ENCODE results near the gene WDR45B. TPM values are rescaled to one million over a fixed set of nuclear protein-coding genes. Genes with fewer than 3 reads are reported as not detected.
A peak's percentile ranks its signal among the peaks of the same experiment; 100 is the strongest.

The WDR45B gene
- total and polyA plus RNA-seq, 2 donors (not counting 1 experiment from before 2014, with no cell fraction given): 54.3 to 72.7 TPM

DNA sequence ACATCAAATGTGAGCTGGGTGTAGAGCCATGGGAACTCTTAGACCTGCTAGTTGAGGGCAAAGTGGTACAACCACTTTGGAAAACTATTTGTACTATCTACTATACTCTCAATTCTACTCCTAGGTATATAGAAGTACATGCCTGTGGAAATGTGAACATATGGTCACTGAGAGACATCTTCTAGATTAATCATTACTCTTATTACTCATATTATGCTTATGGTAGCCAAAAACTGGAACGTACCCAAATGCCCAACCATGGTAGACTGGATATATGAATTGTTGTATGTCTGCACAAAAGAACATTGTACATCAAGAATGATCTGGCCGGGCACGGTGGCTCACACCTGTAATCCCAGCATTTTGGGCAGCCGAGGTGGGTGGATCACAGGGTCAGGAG is 2.7 kb downstream of the WDR45B start:
- Mint-ChIP-seq H3K27ac (no peak overlapping the region), H3K4me1 (peaks cover 24% of the 10 kb centered on the region)

DNA sequence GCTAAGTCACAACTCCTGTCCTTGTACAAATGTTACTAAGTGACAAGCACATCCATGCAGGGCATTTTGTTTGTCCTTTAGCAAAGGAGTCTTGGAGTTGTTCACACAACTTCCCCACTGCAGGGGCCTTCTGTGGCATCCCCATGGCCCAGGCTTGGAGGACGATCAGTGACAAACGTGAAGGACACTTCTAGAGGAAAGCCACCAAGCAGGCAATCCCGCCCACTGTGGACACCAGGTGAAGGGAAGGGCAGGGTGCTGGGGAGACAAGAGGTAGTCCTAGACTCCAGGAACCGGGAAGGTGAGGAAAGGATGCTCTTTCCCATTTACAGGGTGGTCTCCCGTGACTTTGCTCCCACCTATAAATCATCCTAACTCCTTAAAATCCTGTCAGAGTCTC is 4.1 kb downstream of the WDR45B start:
- H3K9ac ChIP-seq (ENCODE audit: low read length): no peak overlapping the region
- ATAC-seq (ENCODE audit: low read depth) (no peak), DNase-seq (no peak)
- peaks cover 31% of the 10 kb centered on the region for H3K4me1 Mint-ChIP-seq
- H3K79me2 ChIP-seq (ENCODE audit: control insufficient read depth, insufficient read depth, low read length): peaks cover 83% of the 10 kb centered on the region
- no peak overlapping the region for H3K4me2 ChIP-seq (replicated peaks; ENCODE audit: low read depth, low read length, poor library complexity, severe bottlenecking)
- intact Hi-C loops (cut with micrococcal nuclease): no loop called here
- no peaks in the 10 kb centered on the region for H3K9me3 ChIP-seq (ENCODE audit: control extremely low read depth in 1 of 3, control insufficient read depth in 2 of 3, insufficient read depth in 1 of 3, low read length in 2 of 3)
- H3K4me3 ChIP-seq (ENCODE audit: control extremely low read depth in 1 of 5, extremely low read depth in 1 of 5, insufficient read depth in 1 of 5, low read depth in 2 of 5, low read length in 4 of 5): no peak overlapping the region
- peaks cover 91% of the 10 kb centered on the region for H4K20me1 ChIP-seq (ENCODE audit: control insufficient read depth, insufficient read depth, low read length, poor library complexity, severe bottlenecking)
- TF ChIP-seq, protein P1, sequence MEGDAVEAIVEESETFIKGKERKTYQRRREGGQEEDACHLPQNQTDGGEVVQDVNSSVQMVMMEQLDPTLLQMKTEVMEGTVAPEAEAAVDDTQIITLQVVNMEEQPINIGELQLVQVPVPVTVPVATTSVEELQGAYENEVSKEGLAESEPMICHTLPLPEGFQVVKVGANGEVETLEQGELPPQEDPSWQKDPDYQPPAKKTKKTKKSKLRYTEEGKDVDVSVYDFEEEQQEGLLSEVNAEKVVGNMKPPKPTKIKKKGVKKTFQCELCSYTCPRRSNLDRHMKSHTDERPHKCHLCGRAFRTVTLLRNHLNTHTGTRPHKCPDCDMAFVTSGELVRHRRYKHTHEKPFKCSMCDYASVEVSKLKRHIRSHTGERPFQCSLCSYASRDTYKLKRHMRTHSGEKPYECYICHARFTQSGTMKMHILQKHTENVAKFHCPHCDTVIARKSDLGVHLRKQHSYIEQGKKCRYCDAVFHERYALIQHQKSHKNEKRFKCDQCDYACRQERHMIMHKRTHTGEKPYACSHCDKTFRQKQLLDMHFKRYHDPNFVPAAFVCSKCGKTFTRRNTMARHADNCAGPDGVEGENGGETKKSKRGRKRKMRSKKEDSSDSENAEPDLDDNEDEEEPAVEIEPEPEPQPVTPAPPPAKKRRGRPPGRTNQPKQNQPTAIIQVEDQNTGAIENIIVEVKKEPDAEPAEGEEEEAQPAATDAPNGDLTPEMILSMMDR (IDR thresholded peaks at IDR 0.05): no peak
- H2AFZ ChIP-seq (ENCODE audit: insufficient read depth, low read depth, low read length, poor library complexity, severe bottlenecking): no peak overlapping the region
- no peaks in the 10 kb centered on the region for H3K9me3 Mint-ChIP-seq (ENCODE audit: insufficient read depth)
- peaks cover 3 to 45% of the 10 kb centered on the region in 2 experiments for H3K36me3 ChIP-seq (replicated peaks in 1 of 2; ENCODE audit: control extremely low read depth in 1 of 2, control insufficient read depth in 1 of 2, extremely low read depth in 1 of 2, insufficient read depth in 2 of 2, low read length in 1 of 2)
- H3K27me3 Mint-ChIP-seq: no peaks in the 10 kb centered on the region
- no peak overlapping the region for H3K4me3 Mint-ChIP-seq
- no peaks in the 10 kb centered on the region for H3K27me3 ChIP-seq (replicated peaks in 1 of 4; ENCODE audit: control extremely low read depth in 1 of 4, control insufficient read depth in 3 of 4, insufficient read depth in 4 of 4, low read length in 3 of 4)
- no peak overlapping the region for H3K27ac ChIP-seq (ENCODE audit: low read length in 2 of 2)
- 95% methylated on average over 3 of the region's 5 CpGs for WGBS (ENCODE audit: insufficient coverage)
- H3K4me1 ChIP-seq (ENCODE audit: control insufficient read depth in 2 of 2, insufficient read depth in 2 of 2, low read length in 2 of 2): peaks cover 15 to 19% of the 10 kb centered on the region in 2 donors
- CTCF ChIA-PET: no interaction called here
- no peak overlapping the region for H3K27ac Mint-ChIP-seq
- POLR2A ChIA-PET: no interaction called here

More for the DNA sequence above, 2.7 kb downstream of the WDR45B start:
- 95% methylated on average over 3 of the region's 4 CpGs for WGBS (ENCODE audit: insufficient coverage)
- H3K9me3 Mint-ChIP-seq (ENCODE audit: insufficient read depth): no peaks in the 10 kb centered on the region
- Histone ChIP-seq H3K27me3 (replicated peaks in 1 of 4; ENCODE audit: control extremely low read depth in 1 of 4, control insufficient read depth in 3 of 4, insufficient read depth in 4 of 4, low read length in 3 of 4) (no peaks in the 10 kb centered on the region), H3K27ac (ENCODE audit: low read length in 2 of 2) (no peak overlapping the region), H3K36me3 (replicated peaks in 1 of 2; ENCODE audit: control extremely low read depth in 1 of 2, control insufficient read depth in 1 of 2, extremely low read depth in 1 of 2, insufficient read depth in 2 of 2, low read length in 1 of 2) (peaks cover 3 to 33% of the 10 kb centered on the region in 2 experiments), H3K79me2 (ENCODE audit: control insufficient read depth, insufficient read depth, low read length) (peaks cover 70% of the 10 kb centered on the region), H3K9ac (ENCODE audit: low read length) (no peak overlapping the region), H4K20me1 (ENCODE audit: control insufficient read depth, insufficient read depth, low read length, poor library complexity, severe bottlenecking) (peaks cover 78% of the 10 kb centered on the region), H3K9me3 (ENCODE audit: control extremely low read depth in 1 of 3, control insufficient read depth in 2 of 3, insufficient read depth in 1 of 3, low read length in 2 of 3) (no peaks in the 10 kb centered on the region), H3K4me1 (ENCODE audit: control insufficient read depth in 2 of 2, insufficient read depth in 2 of 2, low read length in 2 of 2) (peaks cover 15 to 20% of the 10 kb centered on the region in 2 donors), H3K4me2 (replicated peaks; ENCODE audit: low read depth, low read length, poor library complexity, severe bottlenecking) (no peak overlapping the region), H2AFZ (ENCODE audit: insufficient read depth, low read depth, low read length, poor library complexity, severe bottlenecking) (no peak overlapping the region), H3K4me3 (ENCODE audit: control extremely low read depth in 1 of 5, extremely low read depth in 1 of 5, insufficient read depth in 1 of 5, low read depth in 2 of 5, low read length in 4 of 5) (no peak overlapping the region)
- TF ChIP-seq, protein P1 (IDR thresholded peaks at IDR 0.05): no peak
- no peak for TF ChIP-seq EZH2 (IDR thresholded peaks at IDR 0.05; ENCODE audit: borderline replicate concordance, insufficient read depth, low read depth, low read length, poor library complexity, severe bottlenecking)
- ATAC-seq (ENCODE audit: low read depth) (no peak), DNase-seq (no peak)
- H3K4me3 Mint-ChIP-seq: peak overlapping the region; percentile 44
- H3K27me3 Mint-ChIP-seq: no peaks in the 10 kb centered on the region
- POLR2A ChIA-PET: no interaction called here
- intact Hi-C loops (cut with micrococcal nuclease): loop anchor here (5.0 kb wide), 1 partner anchor 107 kb away; the partner anchor contains the start of gene TBCD
- CTCF ChIA-PET: no interaction called here
